RWPE1 (cell line): ENCODE measurements around the gene ERICH6.

Experiments
- CTCF ChIA-PET: fragments of 350-600 bp; sonication (Branson Sonifier 250); formaldehyde crosslinking; extraction: SDS; loops from one replicate; lab custom pipeline; 2021; lab: Yijun Ruan, JAX
- POLR2A ChIA-PET: fragments of 400-600 bp; formaldehyde crosslinking; extraction: SDS; loops from one replicate; lab custom pipeline; 2020; ENCODE audit warnings: antibody characterized with exemption; ENCODE audit not compliant: low non-redundant PET; lab: Yijun Ruan, JAX
- DNase-seq: peaks from one replicate; pipeline ENCODE4 v3.0.0; 2012; ENCODE audit warnings: low spot score
- H3K27ac ChIP-seq: fragments of 450-650 bp; 2 replicates; pipeline ENCODE4 v1.5.1; 2017
- TF ChIP-seq, protein P1 (sequence below): fragments of 450-650 bp; conservative IDR thresholded peaks from 2 replicates; pipeline ENCODE4 v1.5.1; 2017; ENCODE audit warnings: low read depth, mild to moderate bottlenecking

The ERICH6 gene

DNA sequence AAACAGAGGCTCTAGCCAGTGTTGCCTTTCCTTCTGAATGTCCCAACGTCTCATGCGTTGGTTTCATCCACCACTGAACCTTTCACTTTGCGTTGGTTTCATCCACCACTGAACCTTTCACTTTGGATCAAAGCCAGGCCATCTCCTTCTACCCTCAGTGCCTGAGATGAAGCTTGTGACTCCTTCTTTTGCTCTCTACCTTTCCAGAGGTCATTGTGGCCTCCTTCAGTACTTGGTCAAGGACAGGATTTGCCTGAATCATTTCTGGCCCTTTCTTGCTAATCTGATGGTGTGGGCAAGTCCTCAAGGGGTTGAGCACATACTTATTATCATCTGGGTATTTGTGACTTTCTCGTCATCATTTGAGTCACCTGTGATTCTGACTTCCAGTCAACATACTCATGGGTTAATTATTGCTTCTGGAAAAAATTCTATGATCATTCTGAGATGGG, 50.6 kb downstream of the ERICH6 start:
- POLR2A ChIA-PET = no interaction called here
- DNase-seq = no peak
- CTCF ChIA-PET = no interaction called here
- no peak overlapping the region for H3K27ac ChIP-seq
- TF ChIP-seq, protein P1, sequence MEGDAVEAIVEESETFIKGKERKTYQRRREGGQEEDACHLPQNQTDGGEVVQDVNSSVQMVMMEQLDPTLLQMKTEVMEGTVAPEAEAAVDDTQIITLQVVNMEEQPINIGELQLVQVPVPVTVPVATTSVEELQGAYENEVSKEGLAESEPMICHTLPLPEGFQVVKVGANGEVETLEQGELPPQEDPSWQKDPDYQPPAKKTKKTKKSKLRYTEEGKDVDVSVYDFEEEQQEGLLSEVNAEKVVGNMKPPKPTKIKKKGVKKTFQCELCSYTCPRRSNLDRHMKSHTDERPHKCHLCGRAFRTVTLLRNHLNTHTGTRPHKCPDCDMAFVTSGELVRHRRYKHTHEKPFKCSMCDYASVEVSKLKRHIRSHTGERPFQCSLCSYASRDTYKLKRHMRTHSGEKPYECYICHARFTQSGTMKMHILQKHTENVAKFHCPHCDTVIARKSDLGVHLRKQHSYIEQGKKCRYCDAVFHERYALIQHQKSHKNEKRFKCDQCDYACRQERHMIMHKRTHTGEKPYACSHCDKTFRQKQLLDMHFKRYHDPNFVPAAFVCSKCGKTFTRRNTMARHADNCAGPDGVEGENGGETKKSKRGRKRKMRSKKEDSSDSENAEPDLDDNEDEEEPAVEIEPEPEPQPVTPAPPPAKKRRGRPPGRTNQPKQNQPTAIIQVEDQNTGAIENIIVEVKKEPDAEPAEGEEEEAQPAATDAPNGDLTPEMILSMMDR = no peak

DNA sequence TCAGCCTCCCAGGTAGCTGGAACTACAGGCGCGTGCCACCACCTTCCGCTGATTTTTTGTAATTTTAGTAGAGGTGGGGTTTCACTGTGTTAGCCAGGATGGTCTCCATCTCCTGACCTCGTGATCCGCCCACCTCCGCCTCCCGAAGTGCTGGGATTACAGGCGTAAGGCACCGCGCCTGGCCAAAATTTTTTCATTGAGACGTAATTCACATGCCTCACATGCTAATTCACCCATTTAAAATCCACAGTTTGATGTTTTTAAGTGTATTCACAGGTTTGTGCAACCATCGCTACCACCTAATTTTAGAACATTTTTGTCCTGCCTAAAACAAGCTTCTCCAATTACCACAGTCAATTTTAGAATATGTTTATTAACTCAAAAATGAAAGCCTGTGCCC, 63.5 kb downstream of the ERICH6 start:
- ChIA-PET POLR2A (no interaction called here), CTCF (no interaction called here)
- TF ChIP-seq, protein P1 = no peak

DNA sequence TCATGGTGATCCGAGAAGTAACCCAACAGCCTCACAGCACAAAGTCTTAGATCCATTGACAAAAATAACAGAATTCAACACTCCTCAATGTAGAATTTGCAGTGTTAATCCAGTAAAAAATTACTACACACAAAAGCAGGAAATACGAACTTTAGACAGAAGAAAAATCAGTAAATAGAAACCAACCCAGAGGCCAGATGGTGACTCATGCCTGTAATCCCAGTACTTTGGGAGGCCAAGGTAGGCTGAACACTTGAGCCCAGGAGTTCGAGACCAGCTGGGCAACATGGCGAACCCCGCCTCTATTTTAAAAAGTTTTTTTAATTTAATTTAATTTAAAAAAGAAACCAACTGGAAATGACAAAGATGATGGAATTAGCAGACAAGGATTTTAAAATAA, 64.5 kb downstream of the ERICH6 start:
- POLR2A ChIA-PET = no interaction called here
- TF ChIP-seq, protein P1 = no peak

More for the DNA sequence above, 63.5 kb downstream of the ERICH6 start:
- no peak for DNase-seq
- no peak overlapping the region for H3K27ac ChIP-seq

DNA sequence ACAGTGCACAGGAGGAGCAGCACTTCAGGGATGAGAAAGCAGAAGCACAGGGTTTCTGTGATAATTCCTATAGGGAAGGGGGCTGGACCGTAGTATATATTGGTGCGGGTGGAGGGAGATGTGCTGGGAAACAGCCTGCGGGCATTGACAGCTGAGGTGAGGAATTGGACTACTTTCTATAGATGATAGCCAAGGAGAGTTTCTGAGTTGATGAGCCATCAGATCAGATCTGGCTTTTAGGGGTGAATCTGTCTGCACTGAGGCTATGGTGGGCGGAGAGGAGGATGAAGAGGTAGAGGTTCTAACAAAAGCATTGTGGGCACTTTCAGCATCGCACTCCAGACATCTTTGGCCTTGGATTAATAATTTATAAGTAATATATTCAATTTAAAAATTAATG, 67.5 kb downstream of the ERICH6 start:
- CTCF ChIA-PET = no interaction called here
- DNase-seq = no peak
- H3K27ac ChIP-seq = no peak overlapping the region
- POLR2A ChIA-PET = no interaction called here
- TF ChIP-seq, protein P1 = no peak

More for the DNA sequence above, 64.5 kb downstream of the ERICH6 start:
- no peak for DNase-seq
- CTCF ChIA-PET = no interaction called here
- no peak overlapping the region for H3K27ac ChIP-seq

DNA sequence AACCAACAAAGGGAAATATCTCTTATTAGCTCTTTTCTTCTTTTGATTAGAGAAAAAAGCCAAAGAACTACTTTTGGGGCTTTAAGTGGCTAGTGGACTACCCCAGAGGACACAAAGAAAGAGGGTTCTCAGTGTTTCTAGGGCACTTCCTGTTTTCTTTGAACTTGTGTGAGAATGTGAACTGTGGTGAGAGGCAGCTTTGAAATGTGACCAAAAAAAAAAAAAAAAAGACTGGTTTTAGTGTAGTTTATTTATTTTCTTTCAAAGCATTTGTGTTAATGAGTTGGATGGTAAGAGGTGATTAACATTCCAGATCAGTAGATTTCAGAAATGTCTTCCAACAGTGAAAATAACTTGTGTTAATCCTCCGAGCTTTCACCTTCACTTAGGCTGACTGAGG, 68.2 kb downstream of the ERICH6 start:
- DNase-seq = no peak
- TF ChIP-seq, protein P1 = no peak
- ChIA-PET CTCF (interaction anchor here (0.7 kb wide), 1 partner anchor 199 kb away, joined by 3 read pairs; no protein-coding TSS in a partner anchor), POLR2A (no interaction called here)
- no peak overlapping the region for H3K27ac ChIP-seq

DNA sequence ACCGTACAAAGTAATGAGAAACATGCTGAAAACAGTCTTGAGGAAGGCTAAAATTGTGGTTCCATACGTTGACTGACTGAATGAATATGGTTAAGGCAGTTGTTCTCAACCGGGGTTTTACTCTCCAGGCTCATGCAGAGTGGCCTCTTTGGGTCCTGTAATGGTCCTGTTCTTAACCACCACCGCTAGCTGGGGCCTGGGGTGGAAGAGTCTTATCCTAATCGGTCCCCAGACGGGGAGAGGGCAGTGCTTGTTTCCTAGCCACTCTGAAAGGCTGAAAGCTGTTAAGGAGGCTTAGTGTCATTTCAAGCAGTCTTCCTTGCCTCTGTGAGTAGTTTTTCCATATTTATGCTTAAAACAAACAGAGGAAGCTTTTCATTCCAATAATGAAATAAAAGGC, 68.6 kb downstream of the ERICH6 start:
- POLR2A ChIA-PET = no interaction called here
- H3K27ac ChIP-seq = no peak overlapping the region
- TF ChIP-seq, protein P1 = no peak
- DNase-seq = no peak
- CTCF ChIA-PET = interaction anchor here (0.7 kb wide), 1 partner anchor 198 kb away, joined by 3 read pairs; no protein-coding TSS in a partner anchor
